Aorta (tissue), 5 donors: Measurements from ENCODE around the gene KDM4B. TPM values are rescaled to one million over a fixed set of nuclear protein-coding genes. Genes with fewer than 3 reads are reported as not detected.

Source experiments
- ATAC-seq: fragments of 200-7000 bp; cut with Tn5 transposase; one replicate; pipeline ENCODE4 v1.9.1; 2022; ENCODE audit warnings: moderate library complexity; ENCODE audit not compliant: low FRiP score
- DNase-seq, 2 donors: peaks; one replicate each; pipeline ENCODE4 v3.0.0-alpha.2; 2020
- H3K27ac ChIP-seq, 2 donors: one replicate each; pipeline ENCODE4 v1.5.1; 2013; ENCODE audit warnings: low read length in 2 of 2, mild to moderate bottlenecking in 2 of 2, moderate library complexity in 2 of 2, control low read depth in 1 of 2, inconsistent platforms in 1 of 2, low read depth in 1 of 2
- H3K27me3 ChIP-seq, 2 donors: one replicate each; pipeline ENCODE4 v1.6.1; 2013; ENCODE audit warnings: control low read depth in 1 of 2, low read length in 1 of 2, mild to moderate bottlenecking in 1 of 2, moderate library complexity in 1 of 2; ENCODE audit not compliant: insufficient read depth in 2 of 2, control insufficient read depth in 1 of 2
- H3K36me3 ChIP-seq, 2 donors: one replicate each; pipeline ENCODE4 v1.6.1; 2013; ENCODE audit warnings: control low read depth in 1 of 2, low read length in 1 of 2, mild to moderate bottlenecking in 1 of 2; ENCODE audit not compliant: insufficient read depth in 2 of 2, control insufficient read depth in 1 of 2
- H3K4me1 ChIP-seq, 2 donors: one replicate each; pipeline ENCODE4 v1.6.1; 2013; ENCODE audit warnings: low read length in 2 of 2, control low read depth in 1 of 2, mild to moderate bottlenecking in 1 of 2, moderate library complexity in 1 of 2; ENCODE audit not compliant: insufficient read depth in 2 of 2, control insufficient read depth in 1 of 2
- H3K4me3 ChIP-seq, 2 donors: one replicate each; pipeline ENCODE4 v1.5.1; 2013; ENCODE audit warnings: low read length in 2 of 2, control low read depth in 1 of 2, mild to moderate bottlenecking in 1 of 2
- H3K9me3 ChIP-seq: one replicate; pipeline ENCODE4 v1.6.1; 2013; ENCODE audit warnings: mild to moderate bottlenecking, low read length; ENCODE audit not compliant: control insufficient read depth
- WGBS, 2 donors: extraction: QIAGEN DNeasy Blood & Tissue Kit; methylation state at CpG; one replicate each; pipeline ENCODE4 v1.1.7; 2013; 5-methylcytosine and 5-hydroxymethylcytosine counted together
- intact Hi-C, 2 donors: fragments of 100-400 bp; cut with DNase I; formaldehyde crosslinking; loops; one replicate each; pipeline versions ENCODE4 v1.14.2 to v1.15.0; 2022
- polyA plus RNA-seq, 2 donors: library from polyadenylated mRNA; stranded (reverse); fragments of 200-250 nt; gene quantifications; one replicate each; pipeline ENCODE4 v1.2.3, GENCODE V29; 2013
- total RNA-seq, 2 donors: library from RNA; stranded (reverse); fragmentation: NEBNext Ultra II Directional; extraction: Animal tissue kit (Norgen Biotek cat#: 25700); gene quantifications; one replicate each; pipeline ENCODE4 v1.2.1, GENCODE V29; 2021
- donor health status: healthy with polysubstance abuse.
- donor health status: Bipolar disorder and iron deficiency.
- donor health status: DM: no; HTN: no; CAD: no.
- donor health status: DM: no; HTN: no; CAD: no.
- donor health status: DM: yes; HTN: yes; CAD: no.

KDM4B gene
- total and polyA plus RNA-seq, 4 donors = 4.4 to 58.1 (median 25.8) TPM

DNA sequence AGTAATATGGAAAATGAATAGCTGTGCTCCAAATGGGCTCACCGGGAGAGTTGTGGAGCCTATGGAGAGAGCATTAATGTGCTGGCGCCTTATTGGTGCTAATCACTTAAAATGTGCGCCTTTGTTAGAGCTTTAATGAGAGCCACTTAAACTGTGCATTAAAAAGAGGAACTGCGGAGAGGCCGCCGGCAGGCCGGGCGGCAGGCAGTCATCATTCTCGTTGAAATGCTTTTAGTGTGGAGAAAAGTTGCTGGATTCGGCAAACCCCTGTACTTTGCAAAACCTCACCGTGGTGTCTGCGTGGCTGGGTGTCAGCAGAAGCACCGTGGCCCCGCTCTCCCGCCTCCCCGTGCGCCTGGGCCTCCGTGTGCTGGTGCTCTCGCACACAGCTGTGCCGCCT is 105.5 kb downstream of the KDM4B start:
- no peaks in the 10 kb centered on the region for H3K27me3 ChIP-seq
- H3K4me1 ChIP-seq = no peaks in the 10 kb centered on the region
- DNase-seq = no peak
- H3K9me3 ChIP-seq = no peaks in the 10 kb centered on the region
- 89 to 92% methylated on average over 20 of the region's 20 CpGs for WGBS, 2 donors
- no peak overlapping the region for H3K4me3 ChIP-seq
- intact Hi-C loops = no loop called here
- ATAC-seq = no peak
- no peak overlapping the region for H3K27ac ChIP-seq
- peaks cover 0 to 2% of the 10 kb centered on the region in 2 donors for H3K36me3 ChIP-seq

DNA sequence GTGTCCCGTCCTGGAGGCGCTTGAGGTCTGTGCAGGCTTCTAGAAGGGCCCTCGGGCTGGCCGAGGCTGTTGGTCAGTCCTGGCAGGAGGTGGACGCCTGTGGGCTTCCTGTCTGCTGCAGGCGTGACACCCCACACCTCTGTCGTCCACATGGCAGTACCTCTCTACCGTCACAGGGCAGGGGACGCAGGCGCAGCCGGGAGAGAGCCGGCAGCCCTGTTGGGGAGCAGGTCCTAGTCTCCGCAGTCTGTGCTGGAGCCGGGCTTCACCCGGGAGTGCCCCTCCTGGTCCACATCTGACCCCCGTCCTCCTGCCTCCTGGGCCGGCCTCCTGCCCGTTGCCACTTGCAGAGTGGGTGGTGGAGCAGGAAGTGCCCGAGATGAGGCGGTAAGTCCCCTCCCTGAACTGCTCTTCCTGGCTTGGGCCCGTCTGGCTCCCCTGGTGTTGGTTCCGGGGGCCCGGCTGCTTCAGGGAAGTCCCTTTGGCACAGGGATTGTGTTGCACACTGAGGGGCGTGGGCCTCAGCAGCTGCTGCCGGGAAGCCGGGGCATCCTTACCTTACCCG is 106.0 kb downstream of the KDM4B start:
- no peaks in the 10 kb centered on the region for H3K27me3 ChIP-seq
- no peak overlapping the region for H3K4me3 ChIP-seq
- WGBS, 2 donors = 85 to 89% methylated on average over 27 of the region's 27 CpGs
- ATAC-seq (no peak), DNase-seq (no peak)
- no peaks in the 10 kb centered on the region for H3K4me1 ChIP-seq
- intact Hi-C loops = no loop called here
- no peaks in the 10 kb centered on the region for H3K9me3 ChIP-seq
- peaks cover 0 to 2% of the 10 kb centered on the region in 2 donors for H3K36me3 ChIP-seq
- no peak overlapping the region for H3K27ac ChIP-seq

DNA sequence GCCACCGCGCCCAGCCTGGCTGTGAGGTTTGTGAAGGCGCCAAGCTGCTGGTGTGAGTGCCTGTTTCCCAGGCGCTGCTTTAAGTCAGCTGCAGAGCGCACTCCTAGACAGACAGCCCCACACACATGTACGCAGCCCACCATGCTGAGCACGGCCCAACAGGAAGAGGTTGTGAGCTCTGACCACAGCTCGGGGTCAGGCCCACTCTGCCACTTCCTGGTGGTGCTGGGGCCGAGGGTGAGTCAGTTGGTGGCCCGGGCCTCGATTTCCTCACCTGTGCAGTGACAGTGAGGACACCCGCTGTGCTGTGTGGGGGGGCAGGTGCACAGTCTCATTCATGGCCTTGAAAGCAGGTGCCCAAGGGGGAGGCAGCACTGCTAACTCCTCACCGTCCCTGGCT is 106.7 kb downstream of the KDM4B start:
- 90 to 92% methylated on average over 13 of the region's 13 CpGs for WGBS, 2 donors
- no peak for DNase-seq
- no peak overlapping the region for H3K4me3 ChIP-seq
- no peak for ATAC-seq
- H3K27ac ChIP-seq = no peak overlapping the region
- intact Hi-C loops = no loop called here
- peaks cover 0 to 2% of the 10 kb centered on the region in 2 donors for H3K36me3 ChIP-seq
- H3K27me3 ChIP-seq = no peaks in the 10 kb centered on the region
- no peaks in the 10 kb centered on the region for H3K9me3 ChIP-seq
- H3K4me1 ChIP-seq = no peaks in the 10 kb centered on the region

DNA sequence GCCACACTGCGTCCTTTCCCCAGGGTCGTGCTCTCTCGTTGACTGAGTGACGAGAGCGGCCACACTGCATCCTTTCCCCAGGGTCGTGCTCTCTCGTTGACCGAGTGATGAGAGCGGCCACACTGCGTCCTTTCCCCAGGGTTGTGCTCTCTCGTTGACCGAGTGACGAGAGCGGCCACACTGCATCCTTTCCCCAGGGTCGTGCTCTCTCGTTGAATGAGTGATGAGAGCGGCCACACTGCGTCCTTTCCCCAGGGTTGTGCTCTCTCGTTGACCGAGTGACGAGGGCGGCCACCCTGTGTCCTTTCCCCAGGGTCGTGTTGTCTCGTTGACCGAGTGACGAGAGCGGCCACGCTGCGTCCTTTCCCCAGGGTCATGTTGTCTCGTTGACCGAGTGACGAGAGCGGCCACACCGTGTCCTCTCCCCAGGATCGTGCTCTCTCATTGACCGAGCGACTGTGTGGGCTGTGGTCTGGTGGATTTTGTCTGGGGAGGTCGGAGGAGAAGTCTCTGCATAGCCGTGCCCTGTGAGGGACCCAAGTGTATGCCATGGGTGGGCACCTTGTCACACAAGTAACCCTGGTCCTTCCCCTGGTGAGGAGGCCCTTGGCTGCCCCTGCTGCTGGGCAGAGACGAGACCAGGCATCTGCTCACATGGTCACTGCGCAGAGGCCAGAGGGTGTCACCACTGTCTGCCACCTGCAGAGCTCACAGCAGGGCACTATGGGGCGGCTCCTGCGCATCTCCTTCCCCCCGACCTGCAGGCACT is 107.7 kb downstream of the KDM4B start:
- 88 to 89% methylated on average over 36 to 43 of the region's 44 CpGs for WGBS, 2 donors
- peaks cover 0 to 2% of the 10 kb centered on the region in 2 donors for H3K36me3 ChIP-seq
- no peak overlapping the region for H3K27ac ChIP-seq
- no peaks in the 10 kb centered on the region for H3K9me3 ChIP-seq
- DNase-seq (no peak), ATAC-seq (no peak)
- no peaks in the 10 kb centered on the region for H3K4me1 ChIP-seq
- intact Hi-C loops = no loop called here
- H3K4me3 ChIP-seq = no peak overlapping the region
- no peaks in the 10 kb centered on the region for H3K27me3 ChIP-seq

DNA sequence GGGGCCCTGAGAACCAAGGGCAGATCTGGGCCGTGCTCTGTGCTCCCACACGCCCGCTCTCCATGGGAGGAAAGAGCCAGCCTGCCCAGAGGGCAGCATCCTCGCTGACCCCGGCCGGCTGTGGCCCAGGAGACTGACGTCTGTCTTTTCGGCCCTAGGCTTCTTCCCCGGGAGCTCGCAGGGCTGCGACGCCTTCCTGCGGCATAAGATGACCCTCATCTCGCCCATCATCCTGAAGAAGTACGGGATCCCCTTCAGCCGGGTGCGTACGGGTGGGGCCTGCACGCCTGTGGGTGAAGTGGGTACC is 108.2 kb downstream of the KDM4B start:
- Histone ChIP-seq H3K27me3 (no peaks in the 10 kb centered on the region), H3K27ac (no peak overlapping the region)
- 93 to 94% methylated on average over 19 of the region's 19 CpGs for WGBS, 2 donors

DNA sequence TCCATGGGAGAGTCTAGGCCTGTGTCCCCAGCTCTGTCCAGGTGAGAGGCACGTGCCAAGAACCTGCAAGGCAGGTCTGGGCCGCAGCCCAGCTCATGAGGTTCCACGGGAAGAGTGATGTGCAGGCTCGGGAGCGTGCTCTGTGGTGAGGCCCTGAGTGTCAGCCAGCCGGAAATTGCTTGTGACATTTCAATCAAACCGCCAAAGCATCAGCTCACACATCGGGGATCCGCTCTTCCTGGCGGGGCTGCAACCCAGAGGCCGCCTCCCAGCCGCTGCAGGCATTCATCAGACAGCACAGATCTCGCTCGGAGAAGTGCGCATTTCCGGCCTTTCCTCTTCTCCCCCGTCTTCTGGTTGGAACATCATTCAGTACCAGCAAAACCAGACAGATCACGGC is 109.3 kb downstream of the KDM4B start:
- H3K36me3 ChIP-seq = peaks cover 0 to 2% of the 10 kb centered on the region in 2 donors
- no peak for DNase-seq
- no peak overlapping the region for H3K4me3 ChIP-seq
- WGBS, 2 donors = 91 to 94% methylated on average over 18 of the region's 18 CpGs
- no peaks in the 10 kb centered on the region for H3K27me3 ChIP-seq
- H3K4me1 ChIP-seq = no peaks in the 10 kb centered on the region
- H3K9me3 ChIP-seq = no peaks in the 10 kb centered on the region
- intact Hi-C loops = no loop called here
- ATAC-seq = no peak
- no peak overlapping the region for H3K27ac ChIP-seq

More for the DNA sequence above, 108.2 kb downstream of the KDM4B start:
- Histone ChIP-seq H3K4me1 (no peaks in the 10 kb centered on the region), H3K9me3 (no peaks in the 10 kb centered on the region), H3K36me3 (peaks cover 0 to 2% of the 10 kb centered on the region in 2 donors), H3K4me3 (no peak overlapping the region)
- DNase-seq = no peak
- no peak for ATAC-seq
- intact Hi-C loops = no loop called here

DNA sequence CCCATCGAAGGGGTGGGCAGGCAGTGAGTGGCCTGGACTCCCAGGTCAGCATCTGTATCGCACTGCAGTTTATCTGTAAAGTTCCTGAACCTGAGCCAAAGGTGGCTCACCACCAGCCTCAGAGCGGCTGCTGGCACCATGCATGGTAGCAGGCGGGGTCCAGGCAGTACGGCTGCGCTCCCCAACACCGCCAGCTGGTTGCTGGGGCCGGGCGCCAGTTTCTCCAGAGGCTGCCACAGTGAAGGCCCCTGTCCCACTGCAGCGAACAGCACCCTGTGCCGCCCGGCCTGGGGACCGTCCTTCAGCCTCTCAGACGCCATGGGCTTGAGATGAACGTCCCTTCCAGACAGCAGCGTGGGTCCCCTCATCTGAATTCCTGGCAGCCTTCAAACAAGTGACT is 109.8 kb downstream of the KDM4B start:
- Histone ChIP-seq H3K27ac (no peak overlapping the region), H3K9me3 (no peaks in the 10 kb centered on the region), H3K36me3 (peaks cover 0 to 2% of the 10 kb centered on the region in 2 donors), H3K4me3 (no peak overlapping the region), H3K27me3 (no peaks in the 10 kb centered on the region), H3K4me1 (no peaks in the 10 kb centered on the region)
- no peak for ATAC-seq
- no peak for DNase-seq
- 86 to 87% methylated on average over 16 of the region's 16 CpGs for WGBS, 2 donors
- intact Hi-C loops = no loop called here

DNA sequence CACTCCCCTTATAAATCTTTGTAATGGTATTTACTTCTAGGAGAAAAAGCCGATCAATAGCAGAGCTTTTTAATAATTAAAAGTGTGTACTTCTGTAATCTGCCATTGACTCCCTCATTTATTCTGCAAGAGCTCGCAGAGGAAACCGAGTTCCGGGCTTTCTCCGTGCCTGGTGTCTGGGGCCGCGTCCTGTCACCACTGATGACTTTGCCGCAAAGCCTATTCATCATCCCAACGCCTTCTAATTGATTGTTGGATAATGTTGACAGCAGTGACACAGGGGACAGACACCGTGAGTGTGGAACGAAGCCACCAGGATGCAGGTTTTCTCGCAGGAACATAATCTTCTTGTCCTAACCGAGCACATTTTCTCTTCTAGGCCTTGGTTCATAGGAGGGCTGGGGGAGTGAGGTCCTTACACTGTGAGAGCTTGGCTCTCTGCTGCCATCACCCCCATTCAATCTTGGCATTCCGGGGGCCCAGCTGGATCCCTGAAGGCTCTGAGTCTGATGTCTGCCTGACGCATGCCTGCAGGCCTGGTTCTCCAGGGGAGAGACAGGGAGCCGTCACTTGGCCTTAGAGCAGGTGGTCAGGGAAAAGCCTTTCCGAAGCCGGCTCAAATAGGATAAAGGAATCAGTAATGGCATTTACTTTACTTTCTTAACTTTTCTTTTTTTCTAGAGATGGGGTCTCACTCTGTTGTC is 110.3 kb downstream of the KDM4B start:
- intact Hi-C loops = no loop called here
- H3K27me3 ChIP-seq = no peaks in the 10 kb centered on the region
- ATAC-seq (no peak), DNase-seq (no peak)
- WGBS, 2 donors = 90 to 91% methylated on average over 18 of the region's 18 CpGs
- H3K27ac ChIP-seq = no peak overlapping the region
- no peaks in the 10 kb centered on the region for H3K4me1 ChIP-seq
- H3K9me3 ChIP-seq = no peaks in the 10 kb centered on the region
- peaks cover 0 to 2% of the 10 kb centered on the region in 2 donors for H3K36me3 ChIP-seq
- no peak overlapping the region for H3K4me3 ChIP-seq
